ENCODE results near the gene CD8B. TPM values are rescaled to one million over a fixed set of nuclear protein-coding genes. Genes with fewer than 3 reads are reported as not detected.

The CD8B gene
- polyA plus RNA-seq, 4 donors, result 2.2 to 56.0 (median 7.7) TPM

DNA sequence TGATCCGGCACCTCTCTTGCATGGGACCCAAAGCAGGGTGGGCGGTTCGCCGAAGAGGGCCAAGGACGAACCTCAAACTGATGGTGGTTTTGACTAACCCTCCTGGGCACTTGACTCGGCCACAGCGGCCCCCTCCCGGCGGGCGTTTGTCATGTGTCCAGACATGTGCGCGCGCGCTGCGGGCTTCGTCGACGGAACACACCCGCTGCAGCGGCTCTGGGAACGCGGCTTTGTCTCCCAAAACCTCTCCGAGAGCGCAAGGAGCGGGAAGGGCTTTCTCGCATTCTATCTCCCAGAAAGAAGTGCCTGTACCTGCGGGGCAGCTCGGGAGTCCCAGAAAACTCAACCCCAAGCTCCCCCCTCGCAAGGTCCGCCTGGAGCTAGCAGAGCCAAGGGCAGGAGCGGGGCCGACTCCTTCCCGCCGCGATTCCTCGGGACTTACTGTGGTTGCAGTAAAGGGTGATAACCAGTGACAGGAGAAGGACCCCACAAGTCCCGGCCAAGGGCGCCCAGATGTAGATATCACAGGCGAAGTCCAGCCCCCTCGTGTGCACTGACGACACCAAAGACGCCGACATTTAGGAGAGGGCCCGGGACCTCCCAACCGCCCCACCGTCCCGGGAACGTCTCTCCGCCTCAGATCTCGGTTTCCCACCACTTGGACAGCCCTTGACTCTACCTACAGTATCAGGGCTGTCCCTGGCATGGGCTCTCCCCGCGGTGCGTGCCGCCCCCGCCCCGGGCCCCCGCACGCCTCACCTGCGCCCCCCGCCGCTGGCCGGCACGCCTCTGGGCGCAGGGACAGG, 72.6 kb downstream of the CD8B start:
- WGBS, 3 donors, result 5 to 8% (median 8%) methylated on average over 61 to 64 of the region's 64 CpGs
- Histone ChIP-seq H3K27me3 (ENCODE audit: control insufficient read depth in 3 of 3, insufficient read depth in 3 of 3, low read length in 3 of 3) (peaks cover 13 to 76% (median 29%) of the 10 kb centered on the region in 3 donors), H3K9me3 (ENCODE audit: control insufficient read depth in 2 of 2, insufficient read depth in 1 of 2, low read depth in 1 of 2, low read length in 1 of 2) (no peaks in the 10 kb centered on the region), H3K36me3 (ENCODE audit: control insufficient read depth in 3 of 3, insufficient read depth in 2 of 3, low read depth in 1 of 3, low read length in 3 of 3) (no peaks in the 10 kb centered on the region), H3K4me3 (ENCODE audit: low read depth in 1 of 3, low read length in 3 of 3) (peak overlapping the region in 1 of 3 donors; percentile 55), H3K27ac (ENCODE audit: low read depth in 1 of 3, low read length in 2 of 3) (peak overlapping the region in 2 of 3 donors; percentile 43 to 85), H3K4me1 (ENCODE audit: control insufficient read depth in 3 of 3, insufficient read depth in 2 of 3, low read depth in 1 of 3, low read length in 2 of 3) (peaks cover 0 to 15% (median 2%) of the 10 kb centered on the region in 3 donors)
- DNase-seq (peak in 1 of 2 donors; percentile 38), FAIRE-seq (no peak)

DNA sequence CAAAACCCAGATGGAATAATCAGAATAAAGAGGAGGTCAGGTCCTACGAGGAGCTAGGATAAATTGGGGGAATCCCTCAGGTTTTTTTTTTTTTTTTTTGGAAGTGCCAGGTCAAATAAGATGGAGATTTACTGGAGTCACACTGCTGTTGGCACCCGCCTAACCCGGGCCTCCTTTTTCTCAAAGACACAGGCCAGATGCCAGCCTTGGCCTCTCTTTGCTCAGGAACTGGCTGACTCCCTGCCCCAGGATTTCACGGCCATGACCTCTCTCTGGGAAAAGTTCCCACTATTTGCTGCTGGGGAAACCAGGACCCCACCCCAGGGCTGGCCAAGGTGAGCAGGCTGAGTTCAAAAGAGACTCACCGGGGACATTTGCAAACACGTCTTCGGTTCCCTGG, 73.5 kb downstream of the CD8B start:
- peaks cover 13 to 68% (median 22%) of the 10 kb centered on the region in 3 donors for H3K27me3 ChIP-seq (ENCODE audit: control insufficient read depth in 3 of 3, insufficient read depth in 3 of 3, low read length in 3 of 3)
- FAIRE-seq, result no peak

DNA sequence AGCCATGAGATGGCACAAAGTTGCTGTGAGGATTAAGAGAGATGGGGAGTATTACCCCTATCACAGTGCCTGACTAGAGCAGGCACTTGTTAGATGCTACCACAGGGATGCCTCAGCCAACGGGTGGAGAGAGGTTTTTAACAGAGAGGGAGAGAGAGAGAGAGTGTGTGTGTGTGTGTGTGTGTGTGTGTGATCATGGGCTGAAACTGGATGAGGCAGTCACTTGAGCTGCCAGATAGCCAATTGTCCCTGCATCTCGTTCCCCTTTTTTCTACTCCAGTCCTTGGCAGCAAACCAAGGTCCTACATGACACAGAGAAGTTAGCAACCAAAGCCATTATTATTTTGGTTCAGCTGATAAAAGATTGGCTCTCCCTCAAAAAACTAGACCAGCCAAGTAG, 74.0 kb downstream of the CD8B start:
- no peak for DNase-seq
- Histone ChIP-seq H3K4me1 (ENCODE audit: control insufficient read depth in 3 of 3, insufficient read depth in 2 of 3, low read depth in 1 of 3, low read length in 2 of 3) (peaks cover 0 to 15% (median 2%) of the 10 kb centered on the region in 3 donors), H3K9me3 (ENCODE audit: control insufficient read depth in 2 of 2, insufficient read depth in 1 of 2, low read depth in 1 of 2, low read length in 1 of 2) (no peaks in the 10 kb centered on the region), H3K4me3 (ENCODE audit: low read depth in 1 of 3, low read length in 3 of 3) (peak overlapping the region in 1 of 3 donors; percentile 55), H3K36me3 (ENCODE audit: control insufficient read depth in 3 of 3, insufficient read depth in 2 of 3, low read depth in 1 of 3, low read length in 3 of 3) (no peaks in the 10 kb centered on the region), H3K27me3 (ENCODE audit: control insufficient read depth in 3 of 3, insufficient read depth in 3 of 3, low read length in 3 of 3) (peaks cover 13 to 66% (median 22%) of the 10 kb centered on the region in 3 donors), H3K27ac (ENCODE audit: low read depth in 1 of 3, low read length in 2 of 3) (peak overlapping the region in 1 of 3 donors; percentile 25)
- WGBS, 3 donors, result 7 to 18% (median 8%) methylated on average over 2 of the region's 2 CpGs
- no peak for FAIRE-seq

More for the DNA sequence above, 73.5 kb downstream of the CD8B start:
- H3K4me1 ChIP-seq (ENCODE audit: control insufficient read depth in 3 of 3, insufficient read depth in 2 of 3, low read depth in 1 of 3, low read length in 2 of 3), result peaks cover 0 to 15% (median 2%) of the 10 kb centered on the region in 3 donors
- WGBS, 3 donors, result 38 to 50% (median 38%) methylated on average over 7 of the region's 7 CpGs
- peak overlapping the region in 1 of 3 donors; percentile 55 for H3K4me3 ChIP-seq (ENCODE audit: low read depth in 1 of 3, low read length in 3 of 3)
- DNase-seq, result no peak
- H3K9me3 ChIP-seq (ENCODE audit: control insufficient read depth in 2 of 2, insufficient read depth in 1 of 2, low read depth in 1 of 2, low read length in 1 of 2), result no peaks in the 10 kb centered on the region
- H3K36me3 ChIP-seq (ENCODE audit: control insufficient read depth in 3 of 3, insufficient read depth in 2 of 3, low read depth in 1 of 3, low read length in 3 of 3), result no peaks in the 10 kb centered on the region
- H3K27ac ChIP-seq (ENCODE audit: low read depth in 1 of 3, low read length in 2 of 3), result peak overlapping the region in 1 of 3 donors; percentile 85

DNA sequence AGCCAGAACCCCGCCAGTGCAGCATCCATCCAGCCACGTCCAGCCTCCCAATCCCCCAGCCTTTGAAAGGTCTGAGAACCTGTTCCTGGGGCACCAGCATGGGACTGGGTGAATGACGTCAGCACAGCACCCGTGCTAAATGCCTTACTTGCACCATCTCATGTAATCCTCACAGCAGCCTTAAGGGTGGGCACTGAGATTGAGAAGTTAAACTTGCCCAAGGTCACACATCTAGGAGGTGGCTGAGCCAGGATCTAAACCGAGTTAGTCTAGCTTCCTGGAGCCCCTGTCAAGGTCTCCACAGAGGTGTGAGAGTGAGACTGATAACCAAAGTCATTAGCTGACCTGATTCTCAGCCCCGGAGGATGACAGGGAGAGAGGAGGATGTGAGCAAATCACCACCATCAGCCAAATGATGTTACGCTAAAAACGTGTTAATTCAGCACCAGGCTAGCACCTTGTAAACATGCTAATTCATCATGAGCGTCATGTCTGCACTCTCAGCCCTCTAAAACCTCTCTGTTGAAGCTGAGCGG, 75.6 kb downstream of the CD8B start:
- Histone ChIP-seq H3K9me3 (ENCODE audit: control insufficient read depth in 2 of 2, insufficient read depth in 1 of 2, low read depth in 1 of 2, low read length in 1 of 2) (no peaks in the 10 kb centered on the region), H3K27ac (ENCODE audit: low read depth in 1 of 3, low read length in 2 of 3) (peak overlapping the region in 2 of 3 donors; percentile 14 to 45), H3K4me3 (ENCODE audit: low read depth in 1 of 3, low read length in 3 of 3) (peak overlapping the region in 1 of 3 donors; percentile 4), H3K27me3 (ENCODE audit: control insufficient read depth in 3 of 3, insufficient read depth in 3 of 3, low read length in 3 of 3) (peaks cover 8 to 49% (median 13%) of the 10 kb centered on the region in 3 donors), H3K36me3 (ENCODE audit: control insufficient read depth in 3 of 3, insufficient read depth in 2 of 3, low read depth in 1 of 3, low read length in 3 of 3) (no peaks in the 10 kb centered on the region), H3K4me1 (ENCODE audit: control insufficient read depth in 3 of 3, insufficient read depth in 2 of 3, low read depth in 1 of 3, low read length in 2 of 3) (peaks cover 0 to 8% (median 2%) of the 10 kb centered on the region in 3 donors)
- DNase-seq, result peak in 1 of 2 donors; percentile 20
- WGBS, 3 donors, result 40 to 58% (median 48%) methylated on average over 10 of the region's 10 CpGs
- no peak for FAIRE-seq

DNA sequence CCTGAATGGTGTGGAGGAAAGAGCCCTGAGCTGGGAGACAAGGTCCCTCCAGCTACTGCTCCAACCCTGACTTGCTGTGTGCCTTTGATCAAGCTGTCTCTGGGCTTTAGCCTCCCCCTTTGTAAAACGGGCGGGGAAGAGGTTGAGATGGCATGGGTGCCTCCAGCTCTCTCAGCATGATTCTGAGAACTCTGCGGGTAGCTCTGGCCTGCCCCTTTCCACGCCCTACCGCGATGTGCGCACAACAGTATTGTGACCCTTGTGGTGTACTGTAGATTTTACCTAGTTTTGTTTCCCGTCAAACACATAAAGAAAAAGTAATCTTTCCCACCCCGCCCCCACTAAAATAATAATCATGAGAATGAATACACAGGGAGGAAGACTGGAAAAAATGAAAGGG, 76.2 kb downstream of the CD8B start:
- DNase-seq (peak in 1 of 2 donors; percentile 31), FAIRE-seq (no peak)
- H3K27ac ChIP-seq (ENCODE audit: low read depth in 1 of 3, low read length in 2 of 3), result peak overlapping the region in 1 of 3 donors; percentile 45
- H3K9me3 ChIP-seq (ENCODE audit: control insufficient read depth in 2 of 2, insufficient read depth in 1 of 2, low read depth in 1 of 2, low read length in 1 of 2), result no peaks in the 10 kb centered on the region
- H3K4me3 ChIP-seq (ENCODE audit: low read depth in 1 of 3, low read length in 3 of 3), result no peak overlapping the region
- H3K36me3 ChIP-seq (ENCODE audit: control insufficient read depth in 3 of 3, insufficient read depth in 2 of 3, low read depth in 1 of 3, low read length in 3 of 3), result no peaks in the 10 kb centered on the region
- 78 to 90% (median 86%) methylated on average over 9 of the region's 9 CpGs for WGBS, 3 donors
- peaks cover 6 to 43% (median 13%) of the 10 kb centered on the region in 3 donors for H3K27me3 ChIP-seq (ENCODE audit: control insufficient read depth in 3 of 3, insufficient read depth in 3 of 3, low read length in 3 of 3)
- peaks cover 0 to 5% (median 2%) of the 10 kb centered on the region in 3 donors for H3K4me1 ChIP-seq (ENCODE audit: control insufficient read depth in 3 of 3, insufficient read depth in 2 of 3, low read depth in 1 of 3, low read length in 2 of 3)

DNA sequence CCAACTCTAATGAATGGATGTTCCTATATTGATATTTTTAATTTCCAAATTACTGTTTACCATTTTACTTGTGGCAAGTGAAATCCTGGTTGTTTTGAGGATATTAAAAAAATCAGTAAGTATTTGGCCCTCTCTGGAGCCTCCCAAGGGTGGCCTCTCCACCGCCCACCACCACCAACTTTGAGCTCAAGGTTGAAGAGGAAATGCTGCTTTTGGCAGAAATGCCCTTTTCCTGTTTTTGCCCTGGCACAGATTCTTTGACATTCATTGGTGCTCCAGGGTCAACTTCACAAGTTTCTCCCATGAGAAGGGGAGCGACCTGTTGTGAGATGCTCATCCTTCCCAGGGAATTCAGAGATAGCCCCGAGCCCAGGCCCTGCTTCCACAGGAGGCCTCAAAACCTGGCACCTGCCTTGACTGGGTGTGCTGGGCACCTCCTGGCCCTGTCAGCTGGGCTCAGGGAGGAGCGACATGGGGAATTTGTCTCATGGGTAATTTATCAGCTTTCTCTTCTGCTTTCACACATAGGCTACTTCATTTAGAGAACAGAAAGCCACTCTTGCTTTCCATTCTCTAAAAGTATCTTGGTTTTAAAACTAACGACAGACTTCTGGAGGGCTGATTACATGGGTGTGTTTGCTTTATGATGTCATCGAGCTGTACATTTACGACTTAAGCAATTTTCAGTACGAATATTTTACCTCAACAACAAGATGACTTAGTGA, 77.9 kb downstream of the CD8B start:
- DNase-seq (no peak), FAIRE-seq (no peak)
- Histone ChIP-seq H3K27ac (ENCODE audit: low read depth in 1 of 3, low read length in 2 of 3) (no peak overlapping the region), H3K9me3 (ENCODE audit: control insufficient read depth in 2 of 2, insufficient read depth in 1 of 2, low read depth in 1 of 2, low read length in 1 of 2) (no peaks in the 10 kb centered on the region), H3K4me3 (ENCODE audit: low read depth in 1 of 3, low read length in 3 of 3) (no peak overlapping the region), H3K36me3 (ENCODE audit: control insufficient read depth in 3 of 3, insufficient read depth in 2 of 3, low read depth in 1 of 3, low read length in 3 of 3) (no peaks in the 10 kb centered on the region), H3K4me1 (ENCODE audit: control insufficient read depth in 3 of 3, insufficient read depth in 2 of 3, low read depth in 1 of 3, low read length in 2 of 3) (no peaks in the 10 kb centered on the region), H3K27me3 (ENCODE audit: control insufficient read depth in 3 of 3, insufficient read depth in 3 of 3, low read length in 3 of 3) (peaks cover 0 to 26% (median 3%) of the 10 kb centered on the region in 3 donors)
- WGBS, 3 donors, result 48 to 61% (median 57%) methylated on average over 8 of the region's 8 CpGs

DNA sequence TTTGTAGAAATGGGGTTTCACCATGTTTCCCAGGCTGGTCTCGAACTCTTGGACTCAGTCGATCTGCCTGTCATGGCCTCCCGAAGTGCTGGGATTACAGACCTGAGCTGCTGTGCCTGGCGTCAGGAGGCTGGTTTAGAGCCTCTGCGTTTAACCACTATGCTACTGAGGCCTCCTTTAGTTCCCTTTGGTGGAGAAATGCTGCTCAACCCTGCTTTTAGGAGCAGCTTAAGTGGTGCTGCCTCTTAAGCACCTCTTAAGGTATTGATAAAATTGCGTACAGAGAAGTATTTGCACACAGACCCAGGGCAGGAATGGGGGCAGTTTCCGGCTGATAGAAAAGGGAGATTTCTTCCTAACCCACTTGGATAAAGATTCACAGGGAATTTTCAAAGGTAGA, 78.9 kb downstream of the CD8B start:
- Histone ChIP-seq H3K36me3 (ENCODE audit: control insufficient read depth in 3 of 3, insufficient read depth in 2 of 3, low read depth in 1 of 3, low read length in 3 of 3) (no peaks in the 10 kb centered on the region), H3K4me1 (ENCODE audit: control insufficient read depth in 3 of 3, insufficient read depth in 2 of 3, low read depth in 1 of 3, low read length in 2 of 3) (no peaks in the 10 kb centered on the region), H3K27me3 (ENCODE audit: control insufficient read depth in 3 of 3, insufficient read depth in 3 of 3, low read length in 3 of 3) (peaks cover 0 to 16% (median 2%) of the 10 kb centered on the region in 3 donors), H3K4me3 (ENCODE audit: low read depth in 1 of 3, low read length in 3 of 3) (no peak overlapping the region), H3K27ac (ENCODE audit: low read depth in 1 of 3, low read length in 2 of 3) (no peak overlapping the region), H3K9me3 (ENCODE audit: control insufficient read depth in 2 of 2, insufficient read depth in 1 of 2, low read depth in 1 of 2, low read length in 1 of 2) (no peaks in the 10 kb centered on the region)
- WGBS, 3 donors, result 88 to 90% (median 88%) methylated on average over 7 of the region's 7 CpGs
- no peak for DNase-seq
- FAIRE-seq, result no peak

DNA sequence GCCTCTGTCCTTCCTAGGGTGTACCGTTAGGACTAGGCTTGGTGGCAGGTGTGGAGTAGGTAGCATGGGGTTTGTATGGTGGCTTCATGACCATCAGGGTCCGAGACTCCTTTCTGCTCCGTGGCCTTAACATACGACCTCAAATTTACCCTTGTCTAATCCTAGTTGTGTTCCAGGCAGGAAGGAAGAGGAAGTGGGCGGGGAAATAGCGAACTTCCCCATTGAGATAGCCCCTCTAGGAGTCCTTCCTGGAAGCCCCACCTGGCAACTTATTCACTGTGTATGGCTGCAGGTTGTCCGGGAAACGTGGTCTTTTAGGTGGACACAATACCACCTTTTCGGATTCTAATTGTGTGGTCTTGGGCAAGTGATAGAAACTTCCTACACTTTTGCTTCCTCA, 80.3 kb downstream of the CD8B start:
- WGBS, 3 donors, result 68 to 81% (median 73%) methylated on average over 9 of the region's 9 CpGs
- H3K36me3 ChIP-seq (ENCODE audit: control insufficient read depth in 3 of 3, insufficient read depth in 2 of 3, low read depth in 1 of 3, low read length in 3 of 3), result peaks cover 0 to 2% (median 0%) of the 10 kb centered on the region in 3 donors
- H3K4me3 ChIP-seq (ENCODE audit: low read depth in 1 of 3, low read length in 3 of 3), result no peak overlapping the region
- H3K4me1 ChIP-seq (ENCODE audit: control insufficient read depth in 3 of 3, insufficient read depth in 2 of 3, low read depth in 1 of 3, low read length in 2 of 3), result no peaks in the 10 kb centered on the region
- FAIRE-seq, result no peak
- no peak for DNase-seq
- H3K27me3 ChIP-seq (ENCODE audit: control insufficient read depth in 3 of 3, insufficient read depth in 3 of 3, low read length in 3 of 3), result peaks cover 0 to 7% (median 0%) of the 10 kb centered on the region in 3 donors
- no peaks in the 10 kb centered on the region for H3K9me3 ChIP-seq (ENCODE audit: control insufficient read depth in 2 of 2, insufficient read depth in 1 of 2, low read depth in 1 of 2, low read length in 1 of 2)
- no peak overlapping the region for H3K27ac ChIP-seq (ENCODE audit: low read depth in 1 of 3, low read length in 2 of 3)
